Central memory CD8-positive, alpha-beta T cell (primary cell): ENCODE measurements around the gene STRIP1.

Source experiments
- ATAC-seq: fragments of 150-1000 bp; cut with Tn5 transposase; replicated peaks from 2 replicates; pipeline ENCODE4 v1.10.0; 2022; ENCODE audit warnings: mild to moderate bottlenecking, moderate FRiP score, moderate number of reproducible peaks; ENCODE audit not compliant: poor library complexity, severe bottlenecking; ENCODE audit errors: extremely low read depth
- DNase-seq, 2 donors: peaks; one replicate each; pipeline ENCODE4 v3.0.0; 2021; ENCODE audit warnings: low spot score in 2 of 2
- H3K27ac Mint-ChIP-seq: one replicate; pipeline ENCODE4 v1.8.0; 2022; ENCODE audit warnings: low read depth, mild to moderate bottlenecking, moderate library complexity, mixed read lengths
- H3K27me3 Mint-ChIP-seq: one replicate; pipeline ENCODE4 v1.8.0; 2022; ENCODE audit warnings: mixed read lengths
- H3K36me3 Mint-ChIP-seq: one replicate; pipeline ENCODE4 v1.8.0; 2022; ENCODE audit warnings: mild to moderate bottlenecking, moderate library complexity, mixed read lengths; ENCODE audit not compliant: insufficient read depth
- H3K4me1 Mint-ChIP-seq: one replicate; pipeline ENCODE4 v1.8.0; 2022; ENCODE audit warnings: mixed read lengths
- H3K4me3 Mint-ChIP-seq: one replicate; pipeline ENCODE4 v1.8.0; 2022; ENCODE audit warnings: mild to moderate bottlenecking, moderate library complexity, mixed read lengths
- H3K9me3 Mint-ChIP-seq: one replicate; pipeline ENCODE4 v1.8.0; 2022; ENCODE audit warnings: mixed read lengths

Gene STRIP1

GRCh38 chr1:110048240-110048639, 13.8 kb downstream of the STRIP1 start:
- no peak for ATAC-seq
- no peak for DNase-seq
- Mint-ChIP-seq H3K27ac (no peak overlapping the region), H3K4me3 (no peak overlapping the region), H3K27me3 (no peaks in the 10 kb centered on the region), H3K36me3 (peaks cover 66% of the 10 kb centered on the region), H3K4me1 (no peaks in the 10 kb centered on the region), H3K9me3 (no peaks in the 10 kb centered on the region)

GRCh38 chr1:110048923-110049601, 14.6 kb downstream of the STRIP1 start:
- ATAC-seq (no peak), DNase-seq (no peak)
- Mint-ChIP-seq H3K4me1 (no peaks in the 10 kb centered on the region), H3K9me3 (no peaks in the 10 kb centered on the region), H3K4me3 (no peak overlapping the region), H3K27ac (peak overlapping the region; percentile 70), H3K36me3 (peaks cover 66% of the 10 kb centered on the region), H3K27me3 (no peaks in the 10 kb centered on the region)

GRCh38 chr1:110049801-110050601, 15.6 kb downstream of the STRIP1 start:
- peak overlapping the region; percentile 70 for H3K27ac Mint-ChIP-seq
- no peak for ATAC-seq
- no peak overlapping the region for H3K4me3 Mint-ChIP-seq
- H3K27me3 Mint-ChIP-seq = no peaks in the 10 kb centered on the region
- H3K4me1 Mint-ChIP-seq = no peaks in the 10 kb centered on the region
- H3K36me3 Mint-ChIP-seq = peaks cover 61% of the 10 kb centered on the region
- H3K9me3 Mint-ChIP-seq = no peaks in the 10 kb centered on the region
- DNase-seq = no peak

- no peaks in the 10 kb centered on the region for H3K4me1 Mint-ChIP-seq
- H3K36me3 Mint-ChIP-seq = peaks cover 62% of the 10 kb centered on the region
- no peak overlapping the region for H3K27ac Mint-ChIP-seq
- H3K27me3 Mint-ChIP-seq = no peaks in the 10 kb centered on the region
- DNase-seq (no peak), ATAC-seq (no peak)
- no peak overlapping the region for H3K4me3 Mint-ChIP-seq
- H3K9me3 Mint-ChIP-seq = no peaks in the 10 kb centered on the region
Observed at GRCh38 chr1:110050602-110051261, 16.3 kb downstream of the STRIP1 start.

GRCh38 chr1:110051262-110051648, 16.8 kb downstream of the STRIP1 start:
- Mint-ChIP-seq H3K27ac (no peak overlapping the region), H3K4me3 (no peak overlapping the region), H3K27me3 (no peaks in the 10 kb centered on the region), H3K36me3 (peaks cover 59% of the 10 kb centered on the region), H3K4me1 (no peaks in the 10 kb centered on the region), H3K9me3 (no peaks in the 10 kb centered on the region)
- ATAC-seq = no peak
- no peak for DNase-seq

GRCh38 chr1:110053552-110054428, 19.4 kb downstream of the STRIP1 start:
- H3K27ac Mint-ChIP-seq = no peak overlapping the region
- H3K27me3 Mint-ChIP-seq = no peaks in the 10 kb centered on the region
- no peak overlapping the region for H3K4me3 Mint-ChIP-seq

GRCh38 chr1:110055493-110056284, 21.3 kb downstream of the STRIP1 start:
- H3K36me3 Mint-ChIP-seq = peaks cover 38% of the 10 kb centered on the region
- H3K4me3 Mint-ChIP-seq = no peak overlapping the region
- DNase-seq (no peak), ATAC-seq (no peak)
- H3K27me3 Mint-ChIP-seq = no peaks in the 10 kb centered on the region
- H3K27ac Mint-ChIP-seq = no peak overlapping the region
- no peaks in the 10 kb centered on the region for H3K9me3 Mint-ChIP-seq
- H3K4me1 Mint-ChIP-seq = peaks cover 5% of the 10 kb centered on the region

More at GRCh38 chr1:110053552-110054428, 19.4 kb downstream of the STRIP1 start:
- Mint-ChIP-seq H3K4me1 (no peaks in the 10 kb centered on the region), H3K9me3 (no peaks in the 10 kb centered on the region), H3K36me3 (peaks cover 52% of the 10 kb centered on the region)
- DNase-seq (peak; percentile 35 to 66), ATAC-seq (no peak)

GRCh38 chr1:110056285-110056683, 21.9 kb downstream of the STRIP1 start:
- Mint-ChIP-seq H3K27me3 (no peaks in the 10 kb centered on the region), H3K9me3 (no peaks in the 10 kb centered on the region), H3K4me1 (peaks cover 5% of the 10 kb centered on the region), H3K4me3 (no peak overlapping the region), H3K27ac (no peak overlapping the region), H3K36me3 (peaks cover 35% of the 10 kb centered on the region)
- ATAC-seq = no peak
- no peak for DNase-seq

GRCh38 chr1:110056776-110057175, 22.4 kb downstream of the STRIP1 start:
- no peak overlapping the region for H3K4me3 Mint-ChIP-seq
- H3K27ac Mint-ChIP-seq = no peak overlapping the region
- H3K4me1 Mint-ChIP-seq = peaks cover 5% of the 10 kb centered on the region
- no peaks in the 10 kb centered on the region for H3K27me3 Mint-ChIP-seq
- H3K9me3 Mint-ChIP-seq = no peaks in the 10 kb centered on the region
- ATAC-seq (no peak), DNase-seq (no peak)
- peaks cover 33% of the 10 kb centered on the region for H3K36me3 Mint-ChIP-seq

GRCh38 chr1:110057963-110058518, 23.6 kb downstream of the STRIP1 start:
- peak overlapping the region; percentile 13 for H3K27ac Mint-ChIP-seq
- ATAC-seq (no peak), DNase-seq (no peak)
- H3K27me3 Mint-ChIP-seq = no peaks in the 10 kb centered on the region
- no peak overlapping the region for H3K4me3 Mint-ChIP-seq
- no peaks in the 10 kb centered on the region for H3K9me3 Mint-ChIP-seq
- H3K4me1 Mint-ChIP-seq = peaks cover 5% of the 10 kb centered on the region
- peaks cover 24% of the 10 kb centered on the region for H3K36me3 Mint-ChIP-seq

- peak overlapping the region; percentile 13 for H3K27ac Mint-ChIP-seq
- H3K9me3 Mint-ChIP-seq = no peaks in the 10 kb centered on the region
- ATAC-seq (no peak), DNase-seq (no peak)
- no peak overlapping the region for H3K4me3 Mint-ChIP-seq
- peaks cover 5% of the 10 kb centered on the region for H3K4me1 Mint-ChIP-seq
- H3K36me3 Mint-ChIP-seq = peaks cover 20% of the 10 kb centered on the region
- no peaks in the 10 kb centered on the region for H3K27me3 Mint-ChIP-seq
Observed at GRCh38 chr1:110058591-110058990, 24.2 kb downstream of the STRIP1 start.
